GM18502 (cell line): ENCODE measurements around the gene MRPS25.

ENCODE experiments used
- ATAC-seq: cut with Tn5 transposase; IDR thresholded peaks from one replicate; pipeline ENCODE4 v1.9.1; 2021; ENCODE audit warnings: mild to moderate bottlenecking; ENCODE audit not compliant: unreplicated experiment, poor library complexity

Gene MRPS25

GRCh38 chr3:15064835-15065549, at the start of gene MRPS25:
Gene MRPS25 (minus strand): TSS chr3:15065315. CDS start chr3:15065194, 121 bp downstream.
- ATAC-seq = peak; percentile 95

GRCh38 chr3:15113884-15114283, 48.8 kb upstream of the MRPS25 start:
- no peak for ATAC-seq

- ATAC-seq = no peak
Observed at GRCh38 chr3:15113471-15113870, 48.4 kb upstream of the MRPS25 start.

DNA sequence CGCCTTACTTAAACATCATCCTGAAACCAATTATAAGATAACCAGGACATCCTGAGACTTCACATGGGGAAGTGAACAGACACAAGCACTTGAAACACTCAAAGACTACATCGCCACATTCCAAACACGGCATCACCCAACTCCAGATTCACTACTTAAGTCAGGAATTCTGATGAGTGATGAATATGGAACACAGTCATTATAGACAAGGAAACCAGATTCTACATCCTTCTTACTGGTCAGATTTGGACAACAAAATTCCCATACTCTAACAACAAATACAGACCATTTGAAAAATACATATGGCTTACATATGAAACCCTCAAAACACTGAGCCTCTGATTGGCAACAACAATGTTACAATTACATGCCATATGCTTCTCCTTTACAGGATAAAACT, 46.9 kb upstream of the MRPS25 start:
- ATAC-seq = no peak

DNA sequence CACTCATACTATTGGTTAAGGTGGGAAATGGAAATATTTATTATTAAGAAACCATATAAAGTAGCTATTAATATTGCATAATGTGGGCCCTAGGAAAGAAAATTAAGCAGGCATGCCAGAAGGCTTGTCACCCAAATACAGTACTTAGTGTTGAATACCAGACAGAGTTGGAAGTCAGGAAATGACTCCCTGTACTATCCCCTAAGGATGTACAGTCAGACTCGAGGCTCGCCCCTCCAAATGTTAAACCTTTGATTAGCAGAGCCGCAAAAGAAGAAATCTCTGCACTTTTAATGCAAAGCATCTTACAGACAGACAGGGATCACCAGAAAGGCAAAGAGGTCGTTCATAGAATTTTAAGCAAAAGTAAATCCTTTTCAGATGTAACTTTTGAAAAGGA, 45.1 kb upstream of the MRPS25 start:
- no peak for ATAC-seq

DNA sequence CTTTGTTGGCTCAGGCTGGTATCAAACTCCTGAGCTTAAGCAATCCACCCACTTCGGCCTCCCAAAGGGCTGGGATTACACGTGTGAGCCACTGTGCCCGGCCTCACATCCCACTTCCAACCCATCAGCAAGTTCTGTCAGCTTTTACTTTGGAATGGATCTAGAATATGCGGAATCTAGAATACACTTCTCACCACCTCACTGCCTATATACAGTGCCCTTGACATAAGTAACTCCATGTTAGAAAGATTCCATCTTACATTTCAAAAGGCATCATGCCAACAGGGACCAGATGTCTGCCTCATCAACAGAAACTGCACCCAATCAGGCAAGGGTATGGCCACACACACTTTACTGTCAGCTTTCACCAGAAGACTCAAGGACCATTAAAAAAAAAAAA, 43.8 kb upstream of the MRPS25 start:
- no peak for ATAC-seq

DNA sequence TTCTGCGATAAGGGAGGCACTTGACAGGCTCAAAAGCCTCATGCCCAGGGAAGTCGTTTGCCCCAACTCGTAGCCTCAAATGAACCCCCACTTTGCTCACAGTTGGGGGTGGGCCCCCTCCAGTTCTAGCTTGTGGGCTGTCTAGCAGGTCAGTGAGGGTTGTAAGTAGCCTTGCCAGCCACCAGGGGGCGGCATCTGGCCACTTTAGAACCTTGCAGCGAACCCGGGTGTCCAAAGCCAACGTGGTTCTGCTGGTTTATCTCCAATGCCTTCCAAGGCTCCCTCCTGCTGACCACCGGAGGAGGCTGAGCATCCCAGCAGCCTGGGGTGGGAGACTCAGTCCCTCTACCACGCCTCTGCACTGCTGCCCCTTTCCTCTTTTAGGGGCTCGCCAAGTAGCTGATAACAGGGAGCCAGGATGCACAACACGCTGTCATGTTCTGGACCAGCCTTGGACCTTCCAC, 43.0 kb upstream of the MRPS25 start:
- ATAC-seq = peak; percentile 83

DNA sequence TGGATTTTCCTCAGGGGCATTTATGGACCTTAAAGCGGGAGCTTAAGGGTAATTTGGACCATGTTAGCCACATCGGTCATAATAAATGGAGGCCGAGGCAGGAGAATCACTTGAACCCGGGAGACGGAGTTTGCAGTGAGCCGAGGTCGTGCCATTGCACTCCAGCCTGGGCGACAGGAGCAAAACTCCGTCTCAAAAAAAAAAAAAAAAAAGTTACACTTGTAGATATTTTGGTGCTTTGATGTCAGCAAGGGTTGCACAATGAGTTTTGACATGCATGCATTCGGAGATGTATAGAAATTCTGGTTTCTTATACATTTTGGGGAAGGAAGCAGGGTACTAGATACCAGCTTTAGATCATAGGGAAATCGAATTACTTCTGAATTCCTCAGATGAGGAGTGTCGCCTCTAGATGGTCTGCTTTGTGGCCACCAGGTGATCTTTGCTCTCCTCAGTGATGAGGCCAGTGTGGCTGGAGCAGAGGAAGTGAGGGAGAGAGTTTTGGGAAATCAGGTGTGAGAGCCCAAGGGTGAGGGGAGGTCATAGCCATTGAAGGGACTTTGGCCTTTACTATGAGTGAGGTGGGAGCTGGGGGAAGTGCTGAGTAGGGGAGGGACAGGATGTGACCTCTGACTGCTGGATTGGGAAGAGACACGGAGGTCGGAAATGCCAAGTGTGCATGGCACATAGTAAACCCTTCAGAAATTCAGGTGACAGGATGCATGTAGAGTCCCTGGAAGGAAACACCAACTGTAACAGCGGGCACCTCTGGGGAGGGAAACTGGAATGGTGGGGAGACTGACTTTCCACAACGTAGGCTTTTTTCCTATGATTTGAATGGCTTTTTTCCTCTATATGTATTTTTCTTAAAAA, 42.2 kb upstream of the MRPS25 start:
- ATAC-seq = no peak

GRCh38 chr3:15102836-15103235, 37.7 kb upstream of the MRPS25 start:
- ATAC-seq = no peak

GRCh38 chr3:15102256-15102655, 37.1 kb upstream of the MRPS25 start:
- no peak for ATAC-seq

DNA sequence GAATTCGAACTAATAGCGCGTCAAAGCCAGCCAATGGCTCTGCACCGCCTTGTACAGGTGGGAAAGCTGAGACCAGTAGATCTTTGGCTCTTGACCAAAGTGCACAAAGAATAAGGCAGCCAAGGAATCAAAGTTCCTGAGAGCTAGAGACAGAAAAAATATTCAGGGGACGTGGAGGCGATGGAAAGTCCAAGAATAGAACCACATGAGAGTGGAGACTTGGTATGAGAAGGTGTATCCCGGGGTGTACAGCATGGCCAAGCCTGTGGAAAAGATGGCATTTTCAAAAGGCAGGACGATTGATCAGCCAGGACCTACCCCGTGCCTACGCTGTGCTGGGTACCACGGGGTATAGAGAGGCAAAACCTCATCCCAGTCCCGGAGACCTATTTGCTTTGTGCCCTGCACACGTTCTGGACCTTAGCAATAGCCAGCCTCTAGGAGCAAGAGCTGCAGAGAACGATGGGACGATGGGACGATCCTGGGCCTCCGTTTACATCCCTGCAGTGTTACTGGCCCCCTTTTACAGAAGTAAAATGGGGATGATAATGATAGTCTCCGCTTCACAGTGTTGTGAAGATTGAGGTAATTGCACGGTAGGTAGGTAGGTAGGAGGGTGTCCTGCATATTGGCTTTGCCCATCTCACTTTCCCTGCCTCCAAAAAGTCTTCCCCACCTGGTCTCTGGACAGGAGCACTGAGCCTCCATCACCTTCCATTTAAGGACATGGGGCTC, 34.4 kb upstream of the MRPS25 start:
- peak; percentile 24 for ATAC-seq

- ATAC-seq = peak; percentile 88
Observed at GRCh38 chr3:15098503-15099363, 33.6 kb upstream of the MRPS25 start, which contains the start of gene RBSN. Gene RBSN (minus strand): TSS chr3:15099148. CDS start chr3:15096120, 3,028 bp downstream.

DNA sequence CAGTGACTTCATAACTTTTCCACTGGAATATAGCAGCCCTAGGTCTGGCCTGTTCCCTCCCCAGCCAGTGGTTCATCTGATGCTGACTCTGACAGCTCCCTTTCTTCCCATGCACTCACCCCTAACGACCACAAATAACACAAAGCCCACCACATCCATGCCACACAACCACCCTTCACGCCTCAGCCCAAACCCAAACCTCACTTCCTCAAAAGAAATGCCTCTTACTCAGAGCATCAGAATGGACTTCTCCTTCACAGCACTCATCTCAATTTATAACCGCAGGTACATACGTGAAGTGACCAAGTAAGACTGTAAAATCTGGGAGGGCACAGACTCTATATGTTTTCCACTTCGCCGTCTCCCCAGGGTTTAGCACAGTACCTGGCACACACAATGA, 32.8 kb upstream of the MRPS25 start:
- ATAC-seq = no peak

DNA sequence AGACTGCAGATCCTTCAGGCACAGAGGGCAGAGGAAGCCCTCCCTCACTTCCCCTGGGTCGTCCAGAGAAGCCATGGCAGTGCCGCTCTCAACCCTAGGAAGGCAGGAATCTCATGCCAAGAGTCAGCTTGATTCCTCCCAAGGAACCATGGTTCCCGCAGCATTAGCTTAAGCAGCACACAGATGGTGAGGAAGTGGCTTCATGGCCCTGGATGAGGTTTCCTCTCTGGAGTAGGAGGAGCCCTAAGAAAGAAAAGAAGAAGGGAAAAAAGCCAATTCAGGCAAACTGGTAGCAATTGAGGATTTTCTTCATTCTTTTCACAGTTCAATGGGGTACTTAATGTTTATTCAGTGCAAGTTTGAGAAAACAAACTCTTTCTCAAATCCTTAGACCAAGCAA, 30.9 kb upstream of the MRPS25 start:
- ATAC-seq = no peak

GRCh38 chr3:15094187-15094875, 29.2 kb upstream of the MRPS25 start:
- ATAC-seq = no peak

GRCh38 chr3:15092686-15093085, 27.6 kb upstream of the MRPS25 start:
- no peak for ATAC-seq

DNA sequence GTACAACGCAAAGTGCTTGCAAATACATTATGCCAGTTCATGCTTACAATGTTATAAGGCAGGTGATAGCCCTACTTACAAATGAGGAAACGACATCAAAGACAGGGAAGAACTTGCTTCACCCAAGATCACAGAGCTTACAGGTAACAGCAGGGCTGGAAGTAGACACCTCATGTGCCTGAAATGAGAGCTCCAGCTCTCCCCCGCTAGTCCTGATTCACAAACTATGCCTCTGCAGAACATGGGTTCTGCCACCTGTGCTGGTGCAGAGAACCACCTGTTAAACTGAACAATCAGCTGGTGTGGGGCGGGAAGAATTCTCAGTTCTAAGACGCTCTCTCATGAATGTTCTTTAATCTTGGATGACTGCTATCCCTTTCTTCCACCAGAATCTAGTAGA, 26.5 kb upstream of the MRPS25 start:
- no peak for ATAC-seq

DNA sequence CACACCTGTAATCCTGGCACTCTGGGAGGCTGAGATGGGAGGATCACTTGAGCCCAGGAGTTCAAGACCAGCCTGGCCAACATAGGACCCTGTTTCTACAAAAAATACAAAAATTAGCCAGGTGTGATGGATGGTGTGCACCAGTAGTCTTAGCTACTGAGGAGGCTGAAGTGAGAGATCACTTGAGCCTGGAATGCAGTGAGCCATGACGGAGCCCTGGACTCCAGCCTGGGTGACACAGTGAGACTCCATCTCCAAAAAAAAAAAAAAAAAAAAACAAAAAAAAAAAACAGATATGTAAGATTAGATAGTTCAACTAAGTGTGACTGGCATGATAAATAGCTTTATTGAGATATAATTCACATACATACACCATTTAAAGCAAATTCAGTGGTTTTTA, 24.1 kb upstream of the MRPS25 start:
- ATAC-seq = no peak

DNA sequence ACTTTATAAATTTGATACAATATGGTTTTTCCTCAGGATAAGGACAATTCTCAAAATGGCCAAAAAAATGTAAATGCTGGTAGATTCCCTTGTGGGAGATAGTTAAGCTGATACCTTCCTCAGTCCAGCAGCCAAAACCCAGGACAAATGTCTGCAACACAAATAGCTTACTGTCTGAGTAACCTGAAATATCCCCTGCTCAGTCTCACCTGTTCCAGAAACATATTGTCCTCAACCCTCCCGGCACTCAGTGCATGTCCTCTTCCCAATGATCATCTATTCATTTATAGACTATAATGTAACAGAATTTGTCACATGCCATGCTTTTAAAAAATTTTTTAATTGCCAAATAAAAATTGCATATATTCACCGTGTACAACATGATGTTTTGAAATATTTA, 21.6 kb upstream of the MRPS25 start:
- no peak for ATAC-seq
